Activated CD4-positive, CD25-positive, alpha-beta regulatory T cell treated with anti-CD3 and anti-CD28 coated beads, Interleukin-2, amount 50 U/mL, for 24 hours (primary cell): ENCODE data around the gene DCT.

ENCODE experiments used
- ATAC-seq, 2 donors: fragments of 150-1000 bp; cut with Tn5 transposase; one replicate each; pipeline ENCODE4 v1.10.0; 2021; ENCODE audit warnings: mild to moderate bottlenecking in 1 of 2, moderate library complexity in 1 of 2

DCT gene

GRCh38 chr13:94390881-94391280 lies 88.6 kb downstream of the DCT start:
- ATAC-seq = no peak

- ATAC-seq = no peak
Observed at GRCh38 chr13:94389604-94390351, 89.7 kb downstream of the DCT start.

GRCh38 chr13:94387047-94387446 lies 92.4 kb downstream of the DCT start:
- ATAC-seq = no peak
